Uterine smooth muscle cell (primary cell): ENCODE data around the gene CHODL. TPM values are rescaled to one million over a fixed set of nuclear protein-coding genes. Genes with fewer than 3 reads are reported as not detected.

Experiments used
- total RNA-seq: library from RNA; depleted of rRNA; stranded (reverse); fragments of >200 nt; gene quantifications from 2 replicates; pipeline ENCODE4 v1.2.3, GENCODE V29; 2014

The CHODL gene
- 0.11 TPM in 1 of 2 replicates, not detected in the other for total RNA-seq

DNA sequence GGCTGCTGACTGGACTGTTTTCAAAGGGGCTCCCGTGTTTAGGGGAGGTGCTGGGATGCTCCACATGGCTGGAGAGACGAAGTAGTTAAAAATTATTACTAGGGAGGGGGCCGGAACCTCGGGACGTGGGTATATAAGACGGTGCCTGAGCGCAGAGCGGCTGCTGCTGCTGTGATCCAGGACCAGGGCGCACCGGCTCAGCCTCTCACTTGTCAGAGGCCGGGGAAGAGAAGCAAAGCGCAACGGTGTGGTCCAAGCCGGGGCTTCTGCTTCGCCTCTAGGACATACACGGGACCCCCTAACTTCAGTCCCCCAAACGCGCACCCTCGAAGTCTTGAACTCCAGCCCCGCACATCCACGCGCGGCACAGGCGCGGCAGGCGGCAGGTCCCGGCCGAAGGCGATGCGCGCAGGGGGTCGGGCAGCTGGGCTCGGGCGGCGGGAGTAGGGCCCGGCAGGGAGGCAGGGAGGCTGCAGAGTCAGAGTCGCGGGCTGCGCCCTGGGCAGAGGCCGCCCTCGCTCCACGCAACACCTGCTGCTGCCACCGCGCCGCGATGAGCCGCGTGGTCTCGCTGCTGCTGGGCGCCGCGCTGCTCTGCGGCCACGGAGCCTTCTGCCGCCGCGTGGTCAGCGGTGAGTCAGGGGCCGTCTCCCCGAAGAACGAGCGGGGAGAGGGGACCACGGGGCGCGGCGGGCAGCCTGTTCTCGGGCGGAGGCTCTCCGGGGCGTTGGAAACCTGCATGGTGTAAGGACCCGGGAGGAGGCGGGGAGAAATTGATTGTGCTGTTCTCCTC is at the start of gene CHODL:
CHODL (plus strand) TSS at position 163 of the 793 bp plus-strand sequence; CDS start at position 554, 391 bp downstream.

Other genes with a start within 250 kb of the CHODL start
- gene TMPRSS15, start 159.0 kb downstream of the CHODL start, total RNA-seq, result not detected in 2 replicates